Camera-type eye (tissue), 1 donor: ENCODE data around the gene CAPNS2. TPM values are rescaled to one million over a fixed set of nuclear protein-coding genes. Genes with fewer than 3 reads are reported as not detected.

Experiments used
- total RNA-seq: library from RNA; depleted of rRNA; stranded (reverse); fragments of >200 nt; gene quantifications from one replicate; pipeline ENCODE4 v1.2.3, GENCODE V29; 2014

The CAPNS2 gene
- 6.1 TPM for total RNA-seq

DNA sequence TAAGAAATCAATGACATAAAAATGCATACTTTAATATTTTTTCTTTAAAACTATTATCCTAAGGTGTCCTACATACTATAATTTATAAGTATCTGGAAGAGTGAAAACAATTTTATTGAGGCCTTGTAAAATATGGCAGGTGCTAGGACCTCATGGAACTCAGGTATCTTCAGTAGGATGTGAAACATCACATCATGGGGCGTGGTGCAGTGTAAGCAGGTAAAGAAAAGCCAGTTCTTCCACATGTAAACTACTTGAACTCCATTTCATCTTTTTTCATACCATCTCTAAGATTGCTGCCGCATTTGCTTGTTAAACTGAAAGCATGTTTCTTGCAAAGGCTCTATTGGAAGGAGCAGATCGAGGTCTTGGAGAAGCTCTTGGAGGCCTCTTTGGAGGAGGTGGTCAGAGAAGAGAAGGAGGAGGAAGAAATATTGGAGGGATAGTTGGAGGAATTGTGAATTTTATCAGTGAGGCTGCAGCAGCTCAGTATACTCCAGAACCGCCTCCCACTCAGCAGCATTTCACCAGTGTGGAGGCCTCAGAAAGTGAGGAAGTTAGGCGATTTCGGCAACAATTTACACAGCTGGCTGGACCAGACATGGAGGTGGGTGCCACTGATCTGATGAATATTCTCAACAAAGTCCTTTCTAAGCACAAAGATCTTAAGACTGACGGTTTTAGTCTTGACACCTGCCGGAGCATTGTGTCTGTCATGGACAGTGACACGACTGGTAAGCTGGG lies at the start of gene CAPNS2:
CAPNS2 (plus strand) TSS at position 253 of the 744 bp plus-strand sequence; CDS start at position 326, 73 bp downstream.

Other genes starting within 250 kb of the CAPNS2 start
- 8.0 TPM for gene IRX6, start 242.5 kb upstream of the CAPNS2 start, total RNA-seq
- gene MMP2, start 87.5 kb upstream of the CAPNS2 start, total RNA-seq: 248 TPM
- 32.5 TPM for gene LPCAT2, start 57.6 kb upstream of the CAPNS2 start, total RNA-seq
- 9.0 TPM for gene SLC6A2, start 89.3 kb downstream of the CAPNS2 start, total RNA-seq